ENCODE data around the gene SERPINA6.
A peak's percentile ranks its signal among the peaks of the same experiment; 100 is the strongest.
"Not testable (repeated sequence)": the region's sequence is repeated elsewhere in the genome, so short reads cannot be mapped to it uniquely, and the experiment has no call there.

Gene SERPINA6, protein sequence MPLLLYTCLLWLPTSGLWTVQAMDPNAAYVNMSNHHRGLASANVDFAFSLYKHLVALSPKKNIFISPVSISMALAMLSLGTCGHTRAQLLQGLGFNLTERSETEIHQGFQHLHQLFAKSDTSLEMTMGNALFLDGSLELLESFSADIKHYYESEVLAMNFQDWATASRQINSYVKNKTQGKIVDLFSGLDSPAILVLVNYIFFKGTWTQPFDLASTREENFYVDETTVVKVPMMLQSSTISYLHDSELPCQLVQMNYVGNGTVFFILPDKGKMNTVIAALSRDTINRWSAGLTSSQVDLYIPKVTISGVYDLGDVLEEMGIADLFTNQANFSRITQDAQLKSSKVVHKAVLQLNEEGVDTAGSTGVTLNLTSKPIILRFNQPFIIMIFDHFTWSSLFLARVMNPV

DNA sequence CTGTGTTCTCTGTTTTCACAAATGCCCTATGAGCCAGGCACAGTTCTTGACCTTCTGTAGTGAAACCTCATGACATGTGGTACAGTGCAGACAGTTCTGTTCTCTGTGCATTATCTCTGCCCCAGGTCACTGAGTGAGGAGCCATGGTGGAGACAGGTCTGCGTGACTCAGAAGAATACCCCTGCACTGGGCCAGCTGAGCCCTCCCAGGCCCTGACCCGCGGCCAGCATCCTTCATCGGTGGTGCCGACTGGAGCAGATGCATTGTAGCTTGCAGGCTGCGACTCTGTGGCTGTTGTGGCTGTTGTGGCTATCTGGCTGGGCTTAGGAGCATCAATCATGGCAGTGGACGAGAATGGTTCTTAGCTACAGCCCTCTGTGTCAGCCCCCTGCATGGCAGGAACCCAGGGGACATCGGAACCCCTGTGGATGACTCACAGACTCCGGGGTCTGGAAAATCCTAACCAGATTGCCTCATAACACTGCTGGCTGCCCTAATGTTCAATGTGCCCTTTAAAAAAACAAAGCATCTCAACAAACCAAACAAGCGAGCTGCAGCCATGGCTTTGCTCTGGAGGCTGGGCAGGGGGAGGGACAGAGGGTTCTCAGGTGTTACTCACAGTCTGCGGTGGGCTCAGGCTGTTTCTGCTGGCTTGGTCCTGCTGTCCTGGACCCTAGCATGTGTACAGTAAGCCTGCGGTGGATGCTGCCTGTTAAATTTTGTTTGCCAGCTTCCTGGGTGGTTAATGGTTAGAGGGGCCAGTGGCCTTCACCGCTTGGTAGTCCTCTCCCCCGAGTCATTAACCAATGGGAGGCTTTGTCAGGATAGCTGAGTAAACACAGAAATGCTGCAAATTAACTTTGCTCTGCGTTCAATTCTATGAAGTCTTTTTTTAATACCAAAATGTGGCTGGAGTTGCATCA, at the start of gene SERPINA6:
TSS of gene SERPINA6 (minus strand) at position 689 of the 923 bp plus-strand sequence. CDS start 8,688 bp downstream, outside the sequence.
- Histone ChIP-seq H3K4me3 (no peak within 1 kb of the TSS), H3K27ac (peak within 1 kb of the TSS in 1 of 21 experiments; percentile 11)

DNA sequence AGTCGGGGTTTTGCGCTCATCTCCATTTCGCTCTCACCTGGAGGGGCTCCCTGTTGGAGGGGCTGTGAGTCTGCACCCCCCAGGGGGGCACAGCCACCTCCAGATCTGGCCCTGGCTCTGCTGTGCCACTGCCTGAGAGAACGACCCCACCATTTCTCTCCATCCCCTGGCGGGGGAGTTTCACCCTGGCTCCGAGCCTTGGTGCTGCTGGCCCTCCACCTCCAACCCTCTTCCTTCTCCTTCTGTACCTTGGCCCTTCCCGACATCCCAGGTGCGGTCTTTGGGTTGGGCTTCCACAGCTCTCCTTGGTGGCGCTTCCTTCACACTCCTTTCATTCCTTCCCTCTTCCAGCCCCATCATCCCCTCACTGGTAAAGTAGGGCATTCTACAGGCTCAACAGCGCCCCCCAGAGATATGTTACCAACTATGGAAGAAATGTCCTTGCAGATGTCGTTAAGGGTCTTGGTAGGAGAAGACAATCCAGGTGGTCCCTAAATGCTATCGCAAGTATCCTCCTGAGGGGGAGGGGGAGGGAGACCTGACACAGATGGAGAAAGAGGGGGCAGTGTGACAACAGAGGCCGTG, 49.0 kb upstream of the SERPINA6 start:
- H3K27ac ChIP-seq = no peak overlapping the region
- no peak overlapping the region for H3K4me3 ChIP-seq

GRCh38 chr14:94370524-94370910, 47.4 kb upstream of the SERPINA6 start:
- Histone ChIP-seq H3K27ac (no peak overlapping the region), H3K4me3 (no peak overlapping the region)

- H3K4me3 ChIP-seq, H3K27ac ChIP-seq: not testable (repeated sequence)
These were observed 46.8 kb upstream of the SERPINA6 start for GRCh38 chr14:94369766-94370523.

- Histone ChIP-seq H3K4me3 (no peak overlapping the region), H3K27ac (no peak overlapping the region)
These were observed 45.8 kb upstream of the SERPINA6 start for GRCh38 chr14:94368956-94369355.

DNA sequence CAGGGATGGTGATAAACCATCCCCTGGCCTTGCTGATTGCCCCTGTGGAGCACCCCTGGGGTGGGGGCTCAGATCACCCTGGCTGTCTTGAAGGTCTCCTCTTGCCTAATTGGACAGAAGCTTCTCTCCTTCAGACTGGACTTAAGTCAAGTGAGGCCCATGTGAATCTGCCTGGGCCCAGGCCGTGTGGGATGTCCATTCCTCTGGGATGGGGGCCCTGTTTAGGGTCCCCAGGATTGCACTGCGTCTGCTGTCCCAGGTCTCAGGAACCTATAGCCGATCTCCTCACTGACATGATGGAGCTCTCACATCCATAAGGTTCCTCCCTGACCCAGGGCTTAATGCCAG, 45.1 kb upstream of the SERPINA6 start:
- no peak overlapping the region for H3K4me3 ChIP-seq
- no peak overlapping the region for H3K27ac ChIP-seq

- Histone ChIP-seq H3K4me3 (no peak overlapping the region), H3K27ac (no peak overlapping the region)
These were observed 44.5 kb upstream of the SERPINA6 start for GRCh38 chr14:94367347-94368242.

DNA sequence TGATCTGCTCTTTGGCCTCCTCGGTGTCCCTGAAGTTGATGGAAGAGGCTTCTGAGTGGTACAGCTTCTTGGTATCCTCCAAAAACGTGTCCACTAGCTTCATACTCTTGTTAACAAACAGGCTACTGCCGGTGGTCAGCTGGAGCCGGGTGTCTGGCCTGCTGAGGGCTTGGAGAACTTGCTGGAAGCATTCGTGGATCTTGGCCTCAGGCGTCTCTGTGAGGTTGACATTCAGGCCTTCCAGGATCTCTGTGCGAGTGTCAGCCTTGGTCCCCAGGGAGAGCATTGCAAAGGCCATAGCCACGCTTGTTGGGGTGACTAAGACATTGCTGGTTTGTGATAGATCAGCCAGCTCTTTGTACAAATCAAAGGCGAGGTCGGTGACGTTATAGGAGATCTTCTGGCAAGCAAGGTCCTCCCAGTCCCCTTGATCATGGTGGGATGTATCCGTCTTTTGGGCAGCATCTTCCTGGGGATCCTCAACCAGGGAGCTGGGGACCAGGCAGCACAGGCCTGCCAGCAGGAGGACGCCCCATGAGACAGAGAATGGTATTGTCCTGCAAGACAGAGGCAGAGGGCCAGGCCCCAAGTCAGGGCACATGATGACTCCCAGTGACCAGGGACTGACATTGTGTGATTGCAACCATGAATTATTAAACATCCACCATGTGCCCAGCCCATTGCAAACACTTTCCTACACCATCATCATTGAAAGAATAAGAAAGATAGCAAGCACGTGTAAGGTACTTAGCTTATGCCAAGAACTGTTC, 43.2 kb upstream of the SERPINA6 start, which contains the start of gene SERPINA2:
TSS of gene SERPINA2 (minus strand) at position 553 of the 770 bp plus-strand sequence.
- no peak within 1 kb of the TSS for H3K27ac ChIP-seq
- H3K4me3 ChIP-seq = no peak within 1 kb of the TSS

DNA sequence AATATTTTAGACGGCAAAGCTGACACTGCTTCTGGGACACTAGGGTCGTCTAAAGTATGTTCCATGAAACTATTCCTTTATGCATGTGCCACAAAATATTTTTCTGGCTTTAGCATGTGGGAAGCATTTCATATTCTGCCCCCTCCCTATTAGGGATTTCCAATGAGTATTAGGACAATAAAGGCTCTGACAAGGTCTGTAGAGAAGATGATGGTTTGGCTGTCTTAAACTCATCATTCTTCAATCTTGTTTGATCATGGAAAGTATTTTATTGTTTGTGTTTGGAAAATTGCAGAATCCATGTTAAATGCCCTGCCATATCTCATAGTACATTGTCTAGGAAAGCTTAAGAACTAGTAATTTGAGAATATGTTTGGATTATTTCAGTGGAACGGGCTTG, 42.5 kb upstream of the SERPINA6 start:
- Histone ChIP-seq H3K4me3 (no peak overlapping the region), H3K27ac (no peak overlapping the region)

DNA sequence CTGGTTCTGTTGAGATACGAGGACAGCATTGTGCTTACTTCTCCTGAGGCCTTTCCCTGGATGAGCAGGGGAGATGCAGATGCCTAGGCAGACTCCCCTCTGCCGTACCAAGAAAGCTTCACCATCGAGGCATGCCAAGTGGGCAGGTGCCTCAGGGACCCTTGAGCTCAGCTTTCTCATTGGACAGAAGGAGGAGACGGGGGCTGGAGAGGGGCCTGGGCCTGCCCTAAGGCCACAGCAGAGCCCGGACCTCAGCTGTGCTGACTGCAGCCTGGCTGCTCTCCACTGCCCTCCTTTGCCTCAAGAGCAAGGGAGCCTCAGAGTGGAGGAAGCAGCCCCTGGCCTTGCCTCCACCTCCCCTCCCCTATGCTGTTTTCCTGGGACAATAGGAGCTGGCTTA, 41.8 kb upstream of the SERPINA6 start:
- Histone ChIP-seq H3K4me3 (no peak overlapping the region), H3K27ac (no peak overlapping the region)

GRCh38 chr14:94364037-94364436, 40.9 kb upstream of the SERPINA6 start:
- H3K27ac ChIP-seq = no peak overlapping the region
- H3K4me3 ChIP-seq = no peak overlapping the region

GRCh38 chr14:94363151-94363624, 40.1 kb upstream of the SERPINA6 start:
- no peak overlapping the region for H3K27ac ChIP-seq

DNA sequence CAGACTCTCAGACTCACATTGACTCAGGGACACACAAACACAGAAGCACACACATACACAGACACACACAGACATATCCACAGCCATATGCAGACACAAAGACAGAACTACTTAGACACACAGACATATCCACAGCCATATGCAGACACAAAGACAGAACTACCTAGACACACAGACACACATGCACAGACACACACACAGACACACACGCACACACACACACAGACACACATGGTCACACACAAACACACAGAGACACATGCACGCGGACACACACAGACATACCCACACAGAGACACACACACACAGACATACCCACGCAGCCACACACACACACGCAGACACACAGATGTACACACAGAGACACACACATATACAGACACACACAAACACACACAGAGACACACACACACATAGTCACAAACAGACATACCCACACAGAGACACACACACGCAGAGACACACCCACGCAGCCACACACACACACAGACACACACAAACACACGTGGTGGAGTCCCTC, 39.5 kb upstream of the SERPINA6 start:
- H3K4me3 ChIP-seq = no peak overlapping the region
- no peak overlapping the region for H3K27ac ChIP-seq

More at GRCh38 chr14:94363151-94363624, 40.1 kb upstream of the SERPINA6 start:
- no peak overlapping the region for H3K4me3 ChIP-seq

GRCh38 chr14:94361682-94362081, 38.5 kb upstream of the SERPINA6 start:
- Histone ChIP-seq H3K4me3 (no peak overlapping the region), H3K27ac (no peak overlapping the region)

DNA sequence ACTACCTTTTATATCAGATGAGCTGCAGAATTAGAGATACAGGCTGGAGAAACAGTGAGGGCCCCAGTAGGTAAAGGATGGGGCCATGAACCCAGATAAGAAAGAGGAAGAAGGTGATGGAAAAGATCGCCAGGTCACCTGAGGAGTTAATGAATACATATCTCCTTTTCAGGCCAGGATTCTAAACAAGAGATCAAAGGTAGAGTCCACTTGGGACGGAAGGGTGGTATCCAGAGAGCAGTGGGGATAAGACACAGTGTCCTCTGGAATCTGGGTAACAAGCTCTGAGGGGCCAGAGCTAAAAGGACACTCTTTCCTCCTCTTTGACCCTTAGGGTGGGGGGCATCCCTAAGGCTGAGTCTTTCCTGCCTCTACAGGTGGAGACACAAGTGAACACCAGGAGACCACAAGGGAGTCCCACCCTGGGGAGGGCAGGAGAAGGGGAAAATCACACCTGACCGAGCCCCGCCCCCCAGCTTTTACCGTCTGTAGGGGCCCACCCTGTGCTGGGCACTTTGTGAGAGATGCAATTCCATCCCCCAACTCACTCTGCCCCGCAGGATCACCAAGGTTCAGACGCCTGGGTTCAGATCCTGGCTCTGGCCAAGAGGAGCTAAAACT, 37.9 kb upstream of the SERPINA6 start:
- Histone ChIP-seq H3K4me3 (no peak overlapping the region), H3K27ac (no peak overlapping the region)

DNA sequence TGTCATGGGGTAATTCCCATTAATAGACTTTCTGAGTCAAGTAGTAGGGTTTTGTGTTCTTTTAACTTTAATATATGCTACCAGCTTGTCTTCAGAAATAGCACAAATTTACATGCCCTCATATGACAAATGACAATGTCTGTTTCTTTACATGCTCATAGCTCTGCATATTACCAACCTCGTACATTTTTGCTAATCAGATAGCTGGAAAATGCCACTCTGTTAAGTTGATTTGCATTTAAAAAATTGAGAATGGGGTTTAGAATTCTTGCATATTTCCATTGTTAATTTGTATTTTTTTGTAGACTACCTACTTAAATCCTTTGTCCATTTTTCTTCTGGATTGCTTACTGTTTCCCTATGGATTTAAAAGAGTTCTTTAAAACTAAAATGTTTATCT, 34.0 kb upstream of the SERPINA6 start:
- H3K4me3 ChIP-seq = no peak overlapping the region
- no peak overlapping the region for H3K27ac ChIP-seq

DNA sequence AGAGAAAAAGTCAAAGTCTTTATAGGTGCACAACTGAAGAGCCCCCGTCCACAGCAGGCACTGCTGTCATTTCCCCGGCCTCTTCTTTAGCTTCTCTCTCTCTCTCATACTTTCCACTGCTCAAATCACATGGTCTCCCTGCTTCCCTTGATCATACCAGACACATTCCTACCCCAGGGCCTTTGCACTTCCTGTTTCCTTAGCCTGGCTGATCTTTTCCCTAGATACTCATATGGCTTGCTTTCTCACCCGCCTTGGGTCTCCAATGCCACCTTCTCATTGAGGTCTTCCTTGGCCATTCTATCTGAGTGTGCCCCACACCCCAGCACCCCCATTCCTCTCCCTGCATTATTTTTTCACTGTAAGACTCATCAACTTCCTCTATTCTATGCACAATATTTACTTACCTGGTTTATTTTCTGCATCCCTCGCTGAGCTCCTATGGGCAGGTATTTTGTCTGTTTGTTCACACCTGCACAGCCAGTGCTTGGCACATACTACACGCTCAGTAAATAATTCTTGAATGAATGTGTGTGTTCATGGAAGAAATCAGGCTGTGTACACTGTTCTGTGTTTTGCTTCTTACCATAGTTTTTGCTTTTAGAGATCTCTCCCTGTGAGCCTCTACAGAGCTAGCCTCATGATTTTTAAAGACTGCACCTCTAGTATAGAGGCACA, 33.4 kb upstream of the SERPINA6 start:
- Histone ChIP-seq H3K27ac (no peak overlapping the region), H3K4me3 (no peak overlapping the region)
